ENCODE results near the gene SDHAF2.
"Not testable (repeated sequence)": the region's sequence is repeated elsewhere in the genome, so short reads cannot be mapped to it uniquely, and the experiment has no call there.

Gene SDHAF2

GRCh38 chr11:61425367-61426131 is 4.4 kb upstream of the SDHAF2 start:
- ATAC-seq: no peak
- TF ChIP-seq ZNF565 (CRISPR knock-in tag; conservative IDR thresholded peaks at IDR 0.05; ENCODE audit: low read depth): no peak
- TF ChIP-seq CSRNP3 (CRISPR knock-in tag; IDR thresholded peaks at IDR 0.05): no peak
- no peak for TF ChIP-seq ZNF8 (CRISPR knock-in tag; IDR thresholded peaks at IDR 0.05)
- TF ChIP-seq, protein P1, sequence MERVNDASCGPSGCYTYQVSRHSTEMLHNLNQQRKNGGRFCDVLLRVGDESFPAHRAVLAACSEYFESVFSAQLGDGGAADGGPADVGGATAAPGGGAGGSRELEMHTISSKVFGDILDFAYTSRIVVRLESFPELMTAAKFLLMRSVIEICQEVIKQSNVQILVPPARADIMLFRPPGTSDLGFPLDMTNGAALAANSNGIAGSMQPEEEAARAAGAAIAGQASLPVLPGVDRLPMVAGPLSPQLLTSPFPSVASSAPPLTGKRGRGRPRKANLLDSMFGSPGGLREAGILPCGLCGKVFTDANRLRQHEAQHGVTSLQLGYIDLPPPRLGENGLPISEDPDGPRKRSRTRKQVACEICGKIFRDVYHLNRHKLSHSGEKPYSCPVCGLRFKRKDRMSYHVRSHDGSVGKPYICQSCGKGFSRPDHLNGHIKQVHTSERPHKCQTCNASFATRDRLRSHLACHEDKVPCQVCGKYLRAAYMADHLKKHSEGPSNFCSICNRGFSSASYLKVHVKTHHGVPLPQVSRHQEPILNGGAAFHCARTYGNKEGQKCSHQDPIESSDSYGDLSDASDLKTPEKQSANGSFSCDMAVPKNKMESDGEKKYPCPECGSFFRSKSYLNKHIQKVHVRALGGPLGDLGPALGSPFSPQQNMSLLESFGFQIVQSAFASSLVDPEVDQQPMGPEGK (CRISPR knock-in tag; IDR thresholded peaks at IDR 0.05; ENCODE audit: borderline replicate concordance): no peak
- TF ChIP-seq TCF4 (CRISPR knock-in tag; IDR thresholded peaks at IDR 0.05; ENCODE audit: borderline replicate concordance): no peak
- no peak for TF ChIP-seq OSR1 (CRISPR knock-in tag; IDR thresholded peaks at IDR 0.05)
- no peak for TF ChIP-seq ISL1 (CRISPR knock-in tag; IDR thresholded peaks at IDR 0.05)
- no peak for TF ChIP-seq SNAI2 (CRISPR knock-in tag; IDR thresholded peaks at IDR 0.05)

DNA sequence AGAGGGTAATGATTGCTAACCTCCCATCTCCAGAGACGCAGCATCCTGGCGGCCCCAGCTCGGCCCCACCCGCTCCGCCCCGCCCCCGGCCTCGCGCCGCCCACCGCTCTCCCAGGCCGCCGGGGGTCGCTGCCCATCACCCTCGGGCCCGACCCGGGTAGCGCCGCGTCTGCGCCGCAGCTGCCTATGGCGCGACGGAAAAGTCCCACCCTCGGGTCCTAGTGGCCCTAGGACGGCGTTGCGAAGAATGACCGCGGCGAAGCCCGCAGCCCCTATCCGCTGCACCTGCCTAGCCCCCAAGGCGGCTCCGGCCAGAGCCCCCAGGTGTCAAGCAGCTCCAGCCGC is 606 bp upstream of the SDHAF2 start:
- TF ChIP-seq ZC3H10 (CRISPR knock-in tag; IDR thresholded peaks at IDR 0.05) (no peak), ZNF70 (CRISPR knock-in tag; IDR thresholded peaks at IDR 0.05) (0 out of 2 replicates have a peak, but pooled peaks have one; percentile 5)
- ATAC-seq: peak; percentile 82

DNA sequence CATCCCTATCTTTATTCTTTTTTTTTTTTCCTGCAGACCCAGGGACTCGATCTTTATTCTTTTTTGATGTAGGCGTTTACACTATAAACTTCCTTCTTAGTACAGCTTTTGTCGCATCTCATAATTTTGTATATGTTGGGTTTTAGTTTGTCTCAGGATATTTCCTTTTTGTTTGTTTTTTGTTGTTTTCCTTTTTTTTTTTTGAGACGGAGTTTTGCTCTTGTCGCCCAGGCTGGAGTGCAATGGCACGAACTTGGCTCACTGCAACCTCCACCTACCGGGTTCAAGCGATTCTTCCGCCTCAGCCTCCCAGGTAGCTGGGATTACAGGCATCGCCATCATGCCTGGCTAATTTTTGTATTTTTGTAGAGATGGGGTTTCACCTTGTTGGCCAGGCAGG is 915 bp downstream of the SDHAF2 start:
- ATAC-seq: not testable (repeated sequence)

DNA sequence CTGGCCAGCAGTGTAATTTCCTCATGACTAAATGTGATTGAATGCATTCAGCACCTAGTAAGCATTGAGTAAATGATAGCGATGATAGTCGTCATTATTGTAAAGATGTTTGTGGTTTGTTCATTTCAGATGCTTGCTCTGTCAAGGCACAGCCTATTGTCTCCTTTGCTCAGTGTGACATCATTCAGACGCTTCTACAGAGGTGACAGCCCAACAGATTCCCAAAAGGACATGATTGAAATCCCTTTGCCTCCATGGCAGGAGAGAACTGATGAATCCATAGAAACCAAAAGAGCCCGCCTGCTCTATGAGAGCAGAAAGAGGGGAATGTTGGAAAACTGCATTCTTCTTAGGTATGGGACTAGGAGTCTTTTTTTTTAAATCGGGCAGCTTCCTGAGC is 7.6 kb downstream of the SDHAF2 start:
- ATAC-seq: no peak
- TF ChIP-seq ARNTL (CRISPR knock-in tag; IDR thresholded peaks at IDR 0.05; ENCODE audit: borderline replicate concordance, low read depth) (no peak), ZFP3 (CRISPR knock-in tag; IDR thresholded peaks at IDR 0.05) (no peak), ZNF565 (CRISPR knock-in tag; conservative IDR thresholded peaks at IDR 0.05; ENCODE audit: low read depth) (no peak)
- TF ChIP-seq, protein P2, sequence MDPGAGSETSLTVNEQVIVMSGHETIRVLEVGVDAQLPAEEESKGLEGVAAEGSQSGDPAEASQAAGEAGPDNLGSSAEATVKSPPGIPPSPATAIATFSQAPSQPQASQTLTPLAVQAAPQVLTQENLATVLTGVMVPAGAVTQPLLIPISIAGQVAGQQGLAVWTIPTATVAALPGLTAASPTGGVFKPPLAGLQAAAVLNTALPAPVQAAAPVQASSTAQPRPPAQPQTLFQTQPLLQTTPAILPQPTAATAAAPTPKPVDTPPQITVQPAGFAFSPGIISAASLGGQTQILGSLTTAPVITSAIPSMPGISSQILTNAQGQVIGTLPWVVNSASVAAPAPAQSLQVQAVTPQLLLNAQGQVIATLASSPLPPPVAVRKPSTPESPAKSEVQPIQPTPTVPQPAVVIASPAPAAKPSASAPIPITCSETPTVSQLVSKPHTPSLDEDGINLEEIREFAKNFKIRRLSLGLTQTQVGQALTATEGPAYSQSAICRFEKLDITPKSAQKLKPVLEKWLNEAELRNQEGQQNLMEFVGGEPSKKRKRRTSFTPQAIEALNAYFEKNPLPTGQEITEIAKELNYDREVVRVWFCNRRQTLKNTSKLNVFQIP (CRISPR knock-in tag; IDR thresholded peaks at IDR 0.05; ENCODE audit: borderline replicate concordance, low read depth): no peak

GRCh38 chr11:61439615-61440014 is 9.7 kb downstream of the SDHAF2 start:
- TF ChIP-seq BACH2 (CRISPR knock-in tag; IDR thresholded peaks at IDR 0.05; ENCODE audit: borderline replicate concordance): no peak
- TF ChIP-seq RARB (CRISPR knock-in tag; IDR thresholded peaks at IDR 0.05): no peak
- TF ChIP-seq CSDC2 (CRISPR knock-in tag; IDR thresholded peaks at IDR 0.05): no peak
- no peak for TF ChIP-seq GLIS3 (CRISPR knock-in tag; IDR thresholded peaks at IDR 0.05)
- no peak for TF ChIP-seq ZFP30 (CRISPR knock-in tag; IDR thresholded peaks at IDR 0.05)
- no peak for ATAC-seq

DNA sequence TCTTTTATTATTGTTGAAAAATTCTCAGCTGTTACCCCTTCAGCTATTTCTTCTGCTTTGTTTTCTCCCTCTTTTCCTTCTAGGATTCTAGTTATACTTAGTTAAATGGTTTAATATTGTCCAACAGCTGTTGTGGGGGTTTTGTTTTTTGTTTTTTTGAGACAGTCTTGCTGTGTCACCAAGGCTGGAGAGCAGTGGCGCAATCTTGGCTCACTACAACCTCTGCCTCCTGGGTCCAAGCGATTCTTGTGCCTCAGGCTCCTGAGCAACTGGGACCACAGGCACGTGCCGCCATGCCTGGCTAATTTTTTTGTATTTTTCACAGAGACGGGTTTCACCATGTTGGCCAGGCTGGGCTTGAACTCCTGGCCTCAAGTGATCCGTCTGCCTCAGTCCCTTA is 12.7 kb downstream of the SDHAF2 start:
- TF ChIP-seq, protein P3, sequence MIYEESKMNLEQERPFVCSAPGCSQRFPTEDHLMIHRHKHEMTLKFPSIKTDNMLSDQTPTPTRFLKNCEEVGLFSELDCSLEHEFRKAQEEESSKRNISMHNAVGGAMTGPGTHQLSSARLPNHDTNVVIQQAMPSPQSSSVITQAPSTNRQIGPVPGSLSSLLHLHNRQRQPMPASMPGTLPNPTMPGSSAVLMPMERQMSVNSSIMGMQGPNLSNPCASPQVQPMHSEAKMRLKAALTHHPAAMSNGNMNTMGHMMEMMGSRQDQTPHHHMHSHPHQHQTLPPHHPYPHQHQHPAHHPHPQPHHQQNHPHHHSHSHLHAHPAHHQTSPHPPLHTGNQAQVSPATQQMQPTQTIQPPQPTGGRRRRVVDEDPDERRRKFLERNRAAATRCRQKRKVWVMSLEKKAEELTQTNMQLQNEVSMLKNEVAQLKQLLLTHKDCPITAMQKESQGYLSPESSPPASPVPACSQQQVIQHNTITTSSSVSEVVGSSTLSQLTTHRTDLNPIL (CRISPR knock-in tag; IDR thresholded peaks at IDR 0.05; ENCODE audit: low read depth): no peak
- TF ChIP-seq BACH2 (CRISPR knock-in tag; IDR thresholded peaks at IDR 0.05; ENCODE audit: borderline replicate concordance) (no peak), ZFP3 (CRISPR knock-in tag; IDR thresholded peaks at IDR 0.05) (no peak), ESRRG (CRISPR knock-in tag; IDR thresholded peaks at IDR 0.05) (no peak), ZC3H10 (CRISPR knock-in tag; IDR thresholded peaks at IDR 0.05) (no peak), SNAI2 (CRISPR knock-in tag; IDR thresholded peaks at IDR 0.05) (no peak), ARNTL (CRISPR knock-in tag; IDR thresholded peaks at IDR 0.05; ENCODE audit: borderline replicate concordance, low read depth) (no peak), CSDC2 (CRISPR knock-in tag; IDR thresholded peaks at IDR 0.05) (no peak)
- TF ChIP-seq, protein P4, sequence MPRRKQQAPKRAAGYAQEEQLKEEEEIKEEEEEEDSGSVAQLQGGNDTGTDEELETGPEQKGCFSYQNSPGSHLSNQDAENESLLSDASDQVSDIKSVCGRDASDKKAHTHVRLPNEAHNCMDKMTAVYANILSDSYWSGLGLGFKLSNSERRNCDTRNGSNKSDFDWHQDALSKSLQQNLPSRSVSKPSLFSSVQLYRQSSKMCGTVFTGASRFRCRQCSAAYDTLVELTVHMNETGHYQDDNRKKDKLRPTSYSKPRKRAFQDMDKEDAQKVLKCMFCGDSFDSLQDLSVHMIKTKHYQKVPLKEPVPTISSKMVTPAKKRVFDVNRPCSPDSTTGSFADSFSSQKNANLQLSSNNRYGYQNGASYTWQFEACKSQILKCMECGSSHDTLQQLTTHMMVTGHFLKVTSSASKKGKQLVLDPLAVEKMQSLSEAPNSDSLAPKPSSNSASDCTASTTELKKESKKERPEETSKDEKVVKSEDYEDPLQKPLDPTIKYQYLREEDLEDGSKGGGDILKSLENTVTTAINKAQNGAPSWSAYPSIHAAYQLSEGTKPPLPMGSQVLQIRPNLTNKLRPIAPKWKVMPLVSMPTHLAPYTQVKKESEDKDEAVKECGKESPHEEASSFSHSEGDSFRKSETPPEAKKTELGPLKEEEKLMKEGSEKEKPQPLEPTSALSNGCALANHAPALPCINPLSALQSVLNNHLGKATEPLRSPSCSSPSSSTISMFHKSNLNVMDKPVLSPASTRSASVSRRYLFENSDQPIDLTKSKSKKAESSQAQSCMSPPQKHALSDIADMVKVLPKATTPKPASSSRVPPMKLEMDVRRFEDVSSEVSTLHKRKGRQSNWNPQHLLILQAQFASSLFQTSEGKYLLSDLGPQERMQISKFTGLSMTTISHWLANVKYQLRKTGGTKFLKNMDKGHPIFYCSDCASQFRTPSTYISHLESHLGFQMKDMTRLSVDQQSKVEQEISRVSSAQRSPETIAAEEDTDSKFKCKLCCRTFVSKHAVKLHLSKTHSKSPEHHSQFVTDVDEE (CRISPR knock-in tag; IDR thresholded peaks at IDR 0.05): no peak
- TF ChIP-seq, protein P1 (CRISPR knock-in tag; IDR thresholded peaks at IDR 0.05; ENCODE audit: borderline replicate concordance): no peak
- ATAC-seq: no peak

Measured in SK-N-SH treated with all-trans-retinoic acid at 6 μM for 48 hours (cell line).